ENCODE results near the gene BRSK1. TPM values are rescaled to one million over a fixed set of nuclear protein-coding genes. Genes with fewer than 3 reads are reported as not detected.

Gene BRSK1
- total and polyA plus RNA-seq, 10 of the 15 experiments (the other 5 are each of a cell fraction or from before 2014, with no cell fraction given): 0.03 to 0.76 (median 0.25) TPM; not detected in 4

GRCh38 chr19:55245236-55245904 is 38.4 kb upstream of the BRSK1 start:
- Histone ChIP-seq H3K9ac (ENCODE audit: control insufficient read depth, insufficient read depth, low read length) (no peak overlapping the region), H3K27me3 (replicated peaks in 1 of 2; ENCODE audit: control insufficient read depth in 2 of 2, insufficient read depth in 2 of 2, low read length in 1 of 2) (no peaks in the 10 kb centered on the region), H3K36me3 (ENCODE audit: control insufficient read depth in 2 of 2, insufficient read depth in 2 of 2, low read length in 1 of 2) (peaks cover 16 to 72% of the 10 kb centered on the region in 2 experiments; a peak in 3 of 4 replicates), H3K9me3 (replicated peaks; ENCODE audit: control insufficient read depth, insufficient read depth, low read length) (no peaks in the 10 kb centered on the region), H3K4me1 (ENCODE audit: control insufficient read depth, insufficient read depth, low read length) (no peaks in the 10 kb centered on the region; the same call in 1 of the 2 replicates), H3K27ac (ENCODE audit: control insufficient read depth, insufficient read depth) (no peak overlapping the region), H4K20me1 (ENCODE audit: control insufficient read depth, insufficient read depth) (peaks cover 3% of the 10 kb centered on the region; the same call in 1 of the 2 replicates), H3K4me3 (no peak overlapping the region), H3K79me2 (ENCODE audit: control insufficient read depth, insufficient read depth, low read length) (peaks cover 26% of the 10 kb centered on the region), H3K4me2 (ENCODE audit: control insufficient read depth, insufficient read depth) (no peak overlapping the region), H2AFZ (ENCODE audit: control insufficient read depth, low read depth, low read length) (no peak overlapping the region)
- ChIA-PET RAD21 (ENCODE audit: unreplicated experiment) (no interaction called here), POLR2A (no interaction called here), CTCF (no interaction called here), SMC1A (ENCODE audit: uncharacterized antibody, unreplicated experiment) (interaction anchor here (0.9 kb wide), 1 partner anchor 10 kb away, joined by 3 read pairs; no protein-coding TSS in a partner anchor)
- intact Hi-C loops (cut with micrococcal nuclease; ENCODE audit: unreplicated experiment) (no loop called here), in situ Hi-C loops (cut with MboI) (no loop called here)
- WGBS (ENCODE audit: insufficient coverage, insufficient replicate concordance, low lambda C conversion rate, missing lambda C conversion rate): 92% methylated on average over 21 of the region's 23 CpGs
- ATAC-seq (no peak), FAIRE-seq (no peak), DNase-seq (ENCODE audit: low read depth, low spot score) (no peak)
- BruUV-seq (replicated peaks): no TSS peak
- TF ChIP-seq ZBTB11 (CRISPR knock-in tag; IDR thresholded peaks at IDR 0.05) (no peak), SKIL (IDR thresholded peaks at IDR 0.05; ENCODE audit: low read depth, poor library complexity, severe bottlenecking) (no peak), SMARCA5 (IDR thresholded peaks at IDR 0.05) (no peak), SRF (IDR thresholded peaks at IDR 0.05; ENCODE audit: low read depth in 2 of 2, low read length in 2 of 2) (no peak), ZNF217 (IDR thresholded peaks at IDR 0.05) (no peak), CUX1 (IDR thresholded peaks at IDR 0.05; ENCODE audit: insufficient replicate concordance, low read depth, low read length) (no peak), IRF5 (IDR thresholded peaks at IDR 0.05; ENCODE audit: borderline replicate concordance) (no peak), RCOR1 (conservative IDR thresholded peaks at IDR 0.05; ENCODE audit: low read depth, low read length) (no peak), MTA3 (IDR thresholded peaks at IDR 0.05; ENCODE audit: borderline replicate concordance, low read length) (no peak), BHLHE40 (IDR thresholded peaks at IDR 0.05; ENCODE audit: borderline replicate concordance in 1 of 2, low read depth in 2 of 2, low read length in 1 of 2) (no peak)
